Measurements from ENCODE around the gene FSTL3. TPM values are rescaled to one million over a fixed set of nuclear protein-coding genes. Genes with fewer than 3 reads are reported as not detected.

Gene FSTL3
- total and polyA plus RNA-seq, 7 donors = 4.3 to 30.3 (median 6.3) TPM

- Histone ChIP-seq H3K4me3 (no peak overlapping the region), H3K9me3 (no peaks in the 10 kb centered on the region), H3K4me1 (no peaks in the 10 kb centered on the region), H3K27ac (no peak overlapping the region), H3K27me3 (ENCODE audit: insufficient read depth in 3 of 3, low read length in 2 of 3) (no peaks in the 10 kb centered on the region), H3K36me3 (ENCODE audit: insufficient read depth in 1 of 2, low read depth in 1 of 2) (peaks cover 8 to 39% of the 10 kb centered on the region in 2 donors)
- no peak for TF ChIP-seq CTCF (IDR thresholded peaks at IDR 0.05)
- intact Hi-C loops (cut with DNase I) = no loop called here
- ATAC-seq (no peak), DNase-seq (peak in 1 of 2 donors; percentile 14)
- WGBS, 3 donors = 81 to 83% (median 83%) methylated on average over 13 to 14 of the region's 14 CpGs
Measured at GRCh38 chr19:644789-645188, 31.4 kb upstream of the FSTL3 start.

- no peaks in the 10 kb centered on the region for H3K4me1 ChIP-seq
- H3K4me3 ChIP-seq = no peak overlapping the region
- peaks cover 8 to 46% of the 10 kb centered on the region in 2 donors for H3K36me3 ChIP-seq (ENCODE audit: insufficient read depth in 1 of 2, low read depth in 1 of 2)
- H3K9me3 ChIP-seq = no peaks in the 10 kb centered on the region
- 92 to 94% (median 93%) methylated on average over 60 to 62 of the region's 62 CpGs for WGBS, 3 donors
- no peaks in the 10 kb centered on the region for H3K27me3 ChIP-seq (ENCODE audit: insufficient read depth in 3 of 3, low read length in 2 of 3)
- intact Hi-C loops (cut with DNase I) = no loop called here
- no peak overlapping the region for H3K27ac ChIP-seq
- DNase-seq = peak in 1 of 2 donors; percentile 18
- ATAC-seq = peak in 1 of 4 donors; percentile 18
- no peak for TF ChIP-seq CTCF (IDR thresholded peaks at IDR 0.05)
Measured at GRCh38 chr19:645912-646778, 30.0 kb upstream of the FSTL3 start.

GRCh38 chr19:646779-647565, 29.2 kb upstream of the FSTL3 start:
- H3K36me3 ChIP-seq (ENCODE audit: insufficient read depth in 1 of 2, low read depth in 1 of 2) = peaks cover 8 to 55% of the 10 kb centered on the region in 2 donors
- H3K4me1 ChIP-seq = no peaks in the 10 kb centered on the region
- H3K9me3 ChIP-seq = no peaks in the 10 kb centered on the region
- no peak for TF ChIP-seq CTCF (IDR thresholded peaks at IDR 0.05)
- no peak overlapping the region for H3K4me3 ChIP-seq
- DNase-seq (peak in 1 of 2 donors; percentile 13), ATAC-seq (no peak)
- H3K27me3 ChIP-seq (ENCODE audit: insufficient read depth in 3 of 3, low read length in 2 of 3) = no peaks in the 10 kb centered on the region
- intact Hi-C loops (cut with DNase I) = no loop called here
- no peak overlapping the region for H3K27ac ChIP-seq
- WGBS, 3 donors = 91 to 94% (median 91%) methylated on average over 48 of the region's 48 CpGs

GRCh38 chr19:647566-648284, 28.5 kb upstream of the FSTL3 start:
- 89 to 92% (median 91%) methylated on average over 50 to 52 of the region's 52 CpGs for whole genome bisulfite sequencing, 3 donors
- peaks cover 8 to 62% of the 10 kb centered on the region in 2 donors for H3K36me3 ChIP-seq (ENCODE audit: insufficient read depth in 1 of 2, low read depth in 1 of 2)
- H3K4me1 ChIP-seq = no peaks in the 10 kb centered on the region
- no peaks in the 10 kb centered on the region for H3K27me3 ChIP-seq (ENCODE audit: insufficient read depth in 3 of 3, low read length in 2 of 3)
- ATAC-seq = no peak
- H3K9me3 ChIP-seq = no peaks in the 10 kb centered on the region
- no peak overlapping the region for H3K27ac ChIP-seq
- no peak for DNase-seq
- no peak for TF ChIP-seq CTCF (IDR thresholded peaks at IDR 0.05)
- H3K4me3 ChIP-seq = no peak overlapping the region
- intact Hi-C loops (cut with DNase I) = no loop called here

All from psoas muscle (tissue), 8 donors.